ENCODE data around the gene SLC35F3.

The SLC35F3 gene

DNA sequence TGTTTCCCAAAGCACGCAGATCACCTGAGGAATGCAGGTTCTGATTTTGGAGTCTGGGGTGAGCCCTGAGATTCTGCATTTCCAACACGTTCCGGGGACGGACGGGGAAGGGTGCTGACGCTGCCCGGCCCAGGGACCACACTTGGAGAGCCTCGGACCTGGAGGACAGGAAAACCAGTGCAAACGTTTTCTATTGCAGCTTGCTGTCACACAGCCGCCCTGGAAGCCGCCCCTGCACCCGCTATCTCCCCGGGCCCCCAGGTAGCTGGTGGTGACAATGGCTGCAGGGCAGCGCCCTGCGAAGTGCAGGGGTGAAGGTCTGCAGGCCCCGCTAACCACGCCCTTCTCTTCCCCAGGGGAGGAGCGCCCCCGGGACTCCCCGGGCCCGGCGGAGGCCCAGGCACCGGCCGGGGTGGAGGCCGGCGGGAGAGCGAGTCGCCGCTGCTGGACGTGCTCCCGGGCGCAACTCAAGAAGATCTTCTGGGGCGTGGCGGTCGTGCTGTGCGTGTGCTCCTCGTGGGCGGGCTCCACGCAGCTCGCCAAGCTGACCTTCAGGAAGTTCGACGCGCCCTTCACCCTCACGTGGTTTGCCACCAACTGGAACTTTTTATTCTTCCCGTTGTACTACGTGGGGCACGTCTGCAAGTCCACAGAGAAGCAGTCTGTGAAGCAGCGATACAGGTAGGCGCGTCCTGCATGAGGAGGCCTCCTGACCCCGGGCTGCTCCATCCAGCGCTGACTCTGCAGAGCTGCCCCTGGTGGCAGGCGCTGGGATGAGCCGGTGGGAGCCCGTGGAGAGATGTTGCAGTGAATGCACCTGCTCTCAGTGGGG lies 326.8 kb downstream of the SLC35F3 start:
- no peak overlapping the region for H3K9ac ChIP-seq (ENCODE audit: low read length in 2 of 2)
- H3K9me3 ChIP-seq (ENCODE audit: control insufficient read depth in 2 of 2, low read length in 2 of 2), result no peaks in the 10 kb centered on the region
- no peaks in the 10 kb centered on the region for H3K36me3 ChIP-seq (ENCODE audit: control insufficient read depth in 2 of 2, insufficient read depth in 2 of 2, low read length in 2 of 2)
- H3K4me3 ChIP-seq (ENCODE audit: low read length in 2 of 2), result no peak overlapping the region
- peaks cover 0 to 5% of the 10 kb centered on the region in 2 donors for H3K27me3 ChIP-seq (ENCODE audit: control insufficient read depth in 1 of 2, insufficient read depth in 2 of 2, low read length in 2 of 2)
- H3K27ac ChIP-seq (ENCODE audit: low read length), result no peak overlapping the region
- peaks cover 2% of the 10 kb centered on the region for H3K4me1 ChIP-seq (ENCODE audit: control insufficient read depth, insufficient read depth, low read length)

- H3K4me1 ChIP-seq (ENCODE audit: control insufficient read depth, insufficient read depth, low read length), result peaks cover 2% of the 10 kb centered on the region
- no peak overlapping the region for H3K27ac ChIP-seq (ENCODE audit: low read length)
- H3K4me3 ChIP-seq (ENCODE audit: low read length in 2 of 2), result no peak overlapping the region
- no peak overlapping the region for H3K9ac ChIP-seq (ENCODE audit: low read length in 2 of 2)
- H3K36me3 ChIP-seq (ENCODE audit: control insufficient read depth in 2 of 2, insufficient read depth in 2 of 2, low read length in 2 of 2), result no peaks in the 10 kb centered on the region
- peaks cover 0 to 5% of the 10 kb centered on the region in 2 donors for H3K27me3 ChIP-seq (ENCODE audit: control insufficient read depth in 1 of 2, insufficient read depth in 2 of 2, low read length in 2 of 2)
- H3K9me3 ChIP-seq (ENCODE audit: control insufficient read depth in 2 of 2, low read length in 2 of 2), result no peaks in the 10 kb centered on the region
Measured at GRCh38 chr1:234231893-234232276, 327.4 kb downstream of the SLC35F3 start.

DNA sequence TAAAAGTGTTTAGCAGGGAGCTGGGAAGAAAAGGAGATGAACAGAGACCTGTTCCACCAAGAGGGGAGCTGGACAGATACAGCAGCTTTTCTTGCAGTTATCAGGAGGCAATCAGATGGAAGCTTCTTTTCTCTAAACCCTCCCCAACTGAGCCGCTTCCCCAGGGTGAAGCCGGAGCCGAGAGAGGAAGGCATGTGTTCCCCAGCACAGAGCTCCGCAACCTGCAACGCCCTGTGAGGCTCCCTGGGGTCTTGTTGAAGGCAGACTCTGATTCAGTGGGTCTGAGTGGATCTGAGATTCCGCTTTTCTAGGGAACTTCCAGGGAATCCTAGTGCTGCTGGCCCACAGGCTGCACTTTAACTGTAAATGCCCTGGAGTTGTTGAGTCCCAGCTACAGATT lies 329.7 kb downstream of the SLC35F3 start:
- peaks cover 0 to 3% of the 10 kb centered on the region in 2 donors for H3K27me3 ChIP-seq (ENCODE audit: control insufficient read depth in 1 of 2, insufficient read depth in 2 of 2, low read length in 2 of 2)
- no peaks in the 10 kb centered on the region for H3K36me3 ChIP-seq (ENCODE audit: control insufficient read depth in 2 of 2, insufficient read depth in 2 of 2, low read length in 2 of 2)
- peaks cover 2% of the 10 kb centered on the region for H3K4me1 ChIP-seq (ENCODE audit: control insufficient read depth, insufficient read depth, low read length)
- no peak overlapping the region for H3K9ac ChIP-seq (ENCODE audit: low read length in 2 of 2)
- no peak overlapping the region for H3K27ac ChIP-seq (ENCODE audit: low read length)
- no peak overlapping the region for H3K4me3 ChIP-seq (ENCODE audit: low read length in 2 of 2)
- H3K9me3 ChIP-seq (ENCODE audit: control insufficient read depth in 2 of 2, low read length in 2 of 2), result no peaks in the 10 kb centered on the region

DNA sequence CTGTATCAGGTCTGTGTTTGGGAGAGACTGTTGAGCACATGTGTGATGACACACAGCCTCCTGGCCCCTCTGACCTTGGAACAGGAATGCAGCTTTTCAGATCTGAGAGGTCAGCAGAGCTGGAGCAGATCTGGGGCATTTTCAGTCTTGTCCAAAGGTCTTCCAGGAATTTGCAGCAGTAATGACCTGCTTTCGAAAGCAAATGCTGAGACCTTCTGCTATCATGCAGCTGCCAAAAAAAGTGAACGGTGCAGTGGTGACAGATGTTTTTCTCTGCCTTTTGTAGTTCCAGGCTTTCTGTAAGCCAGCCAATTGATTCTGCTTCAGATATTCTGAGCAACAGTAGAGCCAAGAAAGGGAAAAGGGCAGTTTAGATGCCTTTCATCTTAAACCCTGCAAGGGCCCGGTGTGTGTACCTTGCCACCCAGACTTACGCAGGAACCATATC lies 331.0 kb downstream of the SLC35F3 start:
- peaks cover 0 to 1% of the 10 kb centered on the region in 2 donors for H3K27me3 ChIP-seq (ENCODE audit: control insufficient read depth in 1 of 2, insufficient read depth in 2 of 2, low read length in 2 of 2)
- H3K9me3 ChIP-seq (ENCODE audit: control insufficient read depth in 2 of 2, low read length in 2 of 2), result no peaks in the 10 kb centered on the region
- H3K4me1 ChIP-seq (ENCODE audit: control insufficient read depth, insufficient read depth, low read length), result peaks cover 2% of the 10 kb centered on the region
- no peak overlapping the region for H3K4me3 ChIP-seq (ENCODE audit: low read length in 2 of 2)
- H3K36me3 ChIP-seq (ENCODE audit: control insufficient read depth in 2 of 2, insufficient read depth in 2 of 2, low read length in 2 of 2), result no peaks in the 10 kb centered on the region
- H3K9ac ChIP-seq (ENCODE audit: low read length in 2 of 2), result no peak overlapping the region
- H3K27ac ChIP-seq (ENCODE audit: low read length), result no peak overlapping the region

DNA sequence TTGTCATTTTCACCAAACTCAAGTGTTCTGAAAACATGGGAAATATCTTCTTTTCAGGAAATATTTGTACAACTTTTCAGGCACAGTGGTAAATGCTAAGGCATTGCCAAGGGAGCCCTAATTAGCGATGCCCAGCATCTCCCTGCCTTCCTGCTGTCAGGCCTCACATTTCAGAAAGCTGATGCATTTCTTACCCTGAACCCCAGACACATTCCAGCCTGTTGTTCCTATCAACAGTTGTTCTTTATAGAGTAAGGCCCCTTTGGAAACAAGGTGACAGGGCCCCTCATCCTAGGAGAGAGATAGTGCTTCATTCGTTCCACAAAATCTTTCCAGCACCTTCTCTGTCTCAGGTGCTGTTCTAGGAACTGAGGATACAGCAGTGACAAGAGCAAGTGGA lies 332.9 kb downstream of the SLC35F3 start:
- H3K27me3 ChIP-seq (ENCODE audit: control insufficient read depth in 1 of 2, insufficient read depth in 2 of 2, low read length in 2 of 2), result no peaks in the 10 kb centered on the region
- peaks cover 2% of the 10 kb centered on the region for H3K4me1 ChIP-seq (ENCODE audit: control insufficient read depth, insufficient read depth, low read length)
- no peak overlapping the region for H3K9ac ChIP-seq (ENCODE audit: low read length in 2 of 2)
- no peak overlapping the region for H3K4me3 ChIP-seq (ENCODE audit: low read length in 2 of 2)
- no peaks in the 10 kb centered on the region for H3K36me3 ChIP-seq (ENCODE audit: control insufficient read depth in 2 of 2, insufficient read depth in 2 of 2, low read length in 2 of 2)
- H3K9me3 ChIP-seq (ENCODE audit: control insufficient read depth in 2 of 2, low read length in 2 of 2), result no peaks in the 10 kb centered on the region
- no peak overlapping the region for H3K27ac ChIP-seq (ENCODE audit: low read length)

DNA sequence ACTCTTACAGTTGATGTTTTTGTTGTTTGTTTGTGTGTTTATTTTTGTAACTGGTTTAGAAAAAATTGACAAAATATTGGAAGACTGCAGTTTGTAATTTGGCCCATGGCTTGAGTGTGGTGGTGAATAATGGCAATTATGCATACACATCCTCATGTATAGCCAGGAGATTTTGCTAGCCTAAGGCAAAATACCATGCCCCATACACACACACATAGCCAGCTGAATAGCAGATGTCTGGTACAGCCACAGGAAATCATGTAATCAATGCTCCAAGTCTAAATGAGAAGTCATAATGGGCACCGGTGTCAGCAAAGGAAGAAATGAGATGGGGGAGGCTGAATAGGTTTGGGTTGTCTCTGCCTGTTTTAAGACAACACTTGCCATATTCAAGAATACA lies 333.6 kb downstream of the SLC35F3 start:
- Histone ChIP-seq H3K27ac (ENCODE audit: low read length) (no peak overlapping the region), H3K9ac (ENCODE audit: low read length in 2 of 2) (no peak overlapping the region), H3K4me3 (ENCODE audit: low read length in 2 of 2) (no peak overlapping the region), H3K4me1 (ENCODE audit: control insufficient read depth, insufficient read depth, low read length) (peaks cover 2% of the 10 kb centered on the region), H3K9me3 (ENCODE audit: control insufficient read depth in 2 of 2, low read length in 2 of 2) (no peaks in the 10 kb centered on the region), H3K36me3 (ENCODE audit: control insufficient read depth in 2 of 2, insufficient read depth in 2 of 2, low read length in 2 of 2) (no peaks in the 10 kb centered on the region), H3K27me3 (ENCODE audit: control insufficient read depth in 1 of 2, insufficient read depth in 2 of 2, low read length in 2 of 2) (no peaks in the 10 kb centered on the region)

DNA sequence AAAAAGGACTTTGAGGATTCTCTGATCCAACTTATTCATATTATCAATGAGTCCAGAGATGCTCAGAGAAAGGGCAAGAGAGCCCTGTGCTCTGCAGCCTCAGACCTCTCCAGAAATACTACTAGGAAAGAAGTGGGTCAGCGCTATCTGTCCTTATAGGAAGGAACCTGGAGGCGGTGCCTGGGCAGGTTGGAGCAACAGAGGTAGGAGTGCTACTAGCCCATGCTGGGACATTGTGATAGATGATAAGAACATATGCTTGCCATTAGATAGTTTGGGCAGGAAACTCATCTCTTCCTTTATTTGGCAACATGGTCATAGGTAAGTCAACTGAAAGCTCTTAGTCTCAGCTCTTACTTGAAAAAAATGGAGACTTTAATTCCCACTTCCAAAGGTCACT lies 335.0 kb downstream of the SLC35F3 start:
- Histone ChIP-seq H3K27me3 (ENCODE audit: control insufficient read depth in 1 of 2, insufficient read depth in 2 of 2, low read length in 2 of 2) (peaks cover 0 to 3% of the 10 kb centered on the region in 2 donors), H3K9ac (ENCODE audit: low read length in 2 of 2) (no peak overlapping the region), H3K4me3 (ENCODE audit: low read length in 2 of 2) (no peak overlapping the region), H3K4me1 (ENCODE audit: control insufficient read depth, insufficient read depth, low read length) (peaks cover 2% of the 10 kb centered on the region), H3K27ac (ENCODE audit: low read length) (no peak overlapping the region), H3K9me3 (ENCODE audit: control insufficient read depth in 2 of 2, low read length in 2 of 2) (no peaks in the 10 kb centered on the region), H3K36me3 (ENCODE audit: control insufficient read depth in 2 of 2, insufficient read depth in 2 of 2, low read length in 2 of 2) (no peaks in the 10 kb centered on the region)

GRCh38 chr1:234239936-234240335 lies 335.5 kb downstream of the SLC35F3 start:
- Histone ChIP-seq H3K9me3 (ENCODE audit: control insufficient read depth in 2 of 2, low read length in 2 of 2) (no peaks in the 10 kb centered on the region), H3K4me1 (ENCODE audit: control insufficient read depth, insufficient read depth, low read length) (peaks cover 2% of the 10 kb centered on the region), H3K9ac (ENCODE audit: low read length in 2 of 2) (no peak overlapping the region), H3K36me3 (ENCODE audit: control insufficient read depth in 2 of 2, insufficient read depth in 2 of 2, low read length in 2 of 2) (no peaks in the 10 kb centered on the region), H3K4me3 (ENCODE audit: low read length in 2 of 2) (no peak overlapping the region), H3K27me3 (ENCODE audit: control insufficient read depth in 1 of 2, insufficient read depth in 2 of 2, low read length in 2 of 2) (peaks cover 0 to 3% of the 10 kb centered on the region in 2 donors), H3K27ac (ENCODE audit: low read length) (no peak overlapping the region)

GRCh38 chr1:234240680-234241079 lies 336.2 kb downstream of the SLC35F3 start:
- H3K9ac ChIP-seq (ENCODE audit: low read length in 2 of 2), result no peak overlapping the region
- H3K36me3 ChIP-seq (ENCODE audit: control insufficient read depth in 2 of 2, insufficient read depth in 2 of 2, low read length in 2 of 2), result no peaks in the 10 kb centered on the region
- H3K27me3 ChIP-seq (ENCODE audit: control insufficient read depth in 1 of 2, insufficient read depth in 2 of 2, low read length in 2 of 2), result peaks cover 0 to 4% of the 10 kb centered on the region in 2 donors
- no peak overlapping the region for H3K4me3 ChIP-seq (ENCODE audit: low read length in 2 of 2)
- no peaks in the 10 kb centered on the region for H3K9me3 ChIP-seq (ENCODE audit: control insufficient read depth in 2 of 2, low read length in 2 of 2)
- H3K27ac ChIP-seq (ENCODE audit: low read length), result no peak overlapping the region
- no peaks in the 10 kb centered on the region for H3K4me1 ChIP-seq (ENCODE audit: control insufficient read depth, insufficient read depth, low read length)

GRCh38 chr1:234241941-234242490 lies 337.5 kb downstream of the SLC35F3 start:
- H3K27me3 ChIP-seq (ENCODE audit: control insufficient read depth in 1 of 2, insufficient read depth in 2 of 2, low read length in 2 of 2), result peaks cover 0 to 5% of the 10 kb centered on the region in 2 donors
- H3K9me3 ChIP-seq (ENCODE audit: control insufficient read depth in 2 of 2, low read length in 2 of 2), result no peaks in the 10 kb centered on the region
- no peak overlapping the region for H3K9ac ChIP-seq (ENCODE audit: low read length in 2 of 2)
- H3K4me1 ChIP-seq (ENCODE audit: control insufficient read depth, insufficient read depth, low read length), result no peaks in the 10 kb centered on the region
- no peak overlapping the region for H3K27ac ChIP-seq (ENCODE audit: low read length)
- H3K36me3 ChIP-seq (ENCODE audit: control insufficient read depth in 2 of 2, insufficient read depth in 2 of 2, low read length in 2 of 2), result no peaks in the 10 kb centered on the region
- no peak overlapping the region for H3K4me3 ChIP-seq (ENCODE audit: low read length in 2 of 2)

Measured in stomach smooth muscle (tissue), 2 donors.